Natural killer cell (primary cell): ENCODE data around the gene SERPINE3. TPM values are rescaled to one million over a fixed set of nuclear protein-coding genes. Genes with fewer than 3 reads are reported as not detected.

Experiments
- ATAC-seq, 3 donors: fragments of 150-1000 bp in 2 of 3; fragments of 200-7000 bp in 1 of 3; cut with Tn5 transposase; 1 replicate in 1 of 3; 2 replicates in 2 of 3; pipeline ENCODE4 v1.10.0; 2021; ENCODE audit warnings: mild to moderate bottlenecking in 2 of 3, moderate library complexity in 2 of 3
- DNase-seq, 2 donors: peaks; one replicate each; pipeline versions ENCODE4 v3.0.0 to v3.0.0-alpha.2; 2013 to 2021; ENCODE audit warnings: mixed read lengths in 1 of 2
- H3K27ac ChIP-seq: one replicate; pipeline ENCODE4 v1.5.1; 2013; ENCODE audit warnings: mild to moderate bottlenecking, low read length
- H3K27me3 ChIP-seq: one replicate; pipeline ENCODE4 v1.6.1; 2013; ENCODE audit warnings: low read length; ENCODE audit not compliant: control insufficient read depth, insufficient read depth
- H3K36me3 ChIP-seq: one replicate; pipeline ENCODE4 v1.6.1; 2013; ENCODE audit warnings: low read length; ENCODE audit not compliant: control insufficient read depth, insufficient read depth
- H3K4me1 ChIP-seq: one replicate; pipeline ENCODE4 v1.6.1; 2013; ENCODE audit warnings: low read length; ENCODE audit not compliant: control insufficient read depth, insufficient read depth
- H3K4me3 ChIP-seq: one replicate; pipeline ENCODE4 v1.5.1; 2013; ENCODE audit warnings: low read length
- H3K9me3 ChIP-seq: one replicate; pipeline ENCODE4 v1.6.1; 2013; ENCODE audit warnings: low read length; ENCODE audit not compliant: control insufficient read depth, insufficient read depth
- H3K27ac Mint-ChIP-seq, 2 donors: one replicate each; pipeline ENCODE4 v1.8.0; 2022; ENCODE audit warnings: mild to moderate bottlenecking in 2 of 2, mixed read lengths in 2 of 2, moderate library complexity in 1 of 2
- H3K27me3 Mint-ChIP-seq, 2 donors: one replicate each; pipeline ENCODE4 v1.8.0; 2022; ENCODE audit warnings: low read depth in 2 of 2, mixed read lengths in 2 of 2
- H3K36me3 Mint-ChIP-seq: one replicate; pipeline ENCODE4 v1.8.0; 2022; ENCODE audit warnings: mixed read lengths
- H3K4me1 Mint-ChIP-seq, 2 donors: one replicate each; pipeline ENCODE4 v1.8.0; 2022; ENCODE audit warnings: mixed read lengths in 2 of 2
- H3K4me3 Mint-ChIP-seq: one replicate; pipeline ENCODE4 v1.8.0; 2022; ENCODE audit warnings: mild to moderate bottlenecking, moderate library complexity, mixed read lengths
- H3K9me3 Mint-ChIP-seq, 2 donors: one replicate each; pipeline ENCODE4 v1.8.0; 2022; ENCODE audit warnings: mixed read lengths in 2 of 2
- CTCF ChIP-seq: fragments of 200-600 bp; IDR thresholded peaks from one replicate; pipeline ENCODE4 v1.8.0; 2022; ENCODE audit warnings: antibody characterized with exemption
- WGBS: methylation state at CpG from one replicate; pipeline ENCODE4 v1.1.7; 2013; ENCODE audit warnings: missing lambda C conversion rate; ENCODE audit not compliant: insufficient coverage; 5-methylcytosine and 5-hydroxymethylcytosine counted together
- intact Hi-C: fragments of 100-400 bp; cut with micrococcal nuclease; formaldehyde crosslinking; loops from one replicate; pipeline ENCODE4 v1.14.2; 2022
- total RNA-seq, 4 donors: library from RNA; stranded (reverse); fragments of 120-200 nt in 1 of 4; gene quantifications; one replicate each; pipeline versions ENCODE4 v1.2.3 to v1.2.4, GENCODE V29; 2013 to 2022

Gene SERPINE3
- not detected for total RNA-seq
- total RNA-seq (2013): not detected

- Mint-ChIP-seq H3K4me1 (no peaks in the 10 kb centered on the region), H3K27ac (no peak within 1 kb of the TSS), H3K27me3 (no peaks in the 10 kb centered on the region), H3K4me3 (no peak within 1 kb of the TSS), H3K36me3 (no peaks in the 10 kb centered on the region), H3K9me3 (no peaks in the 10 kb centered on the region)
- Histone ChIP-seq H3K4me3 (no peak within 1 kb of the TSS), H3K36me3 (no peaks in the 10 kb centered on the region), H3K27me3 (no peaks in the 10 kb centered on the region), H3K27ac (no peak within 1 kb of the TSS), H3K4me1 (no peaks in the 10 kb centered on the region), H3K9me3 (no peaks in the 10 kb centered on the region)
- intact Hi-C loops: no loop called here
- DNase-seq (no peak), ATAC-seq (no peak)
- TF ChIP-seq CTCF: no peak
- WGBS: 91% methylated on average over 11 of the region's 11 CpGs
These were observed at the start of gene SERPINE3 for GRCh38 chr13:51339354-51339753. TSS of gene SERPINE3 (plus strand) at chr13:51339691. CDS start at chr13:51341092, 1,401 bp downstream.

- H3K4me1 ChIP-seq: peaks cover under 1% of the 10 kb centered on the region
- H3K36me3 ChIP-seq: no peaks in the 10 kb centered on the region
- no peaks in the 10 kb centered on the region for H3K4me1 Mint-ChIP-seq
- H3K27me3 ChIP-seq: no peaks in the 10 kb centered on the region
- WGBS: 91% methylated on average over 5 of the region's 5 CpGs
- no peak for ATAC-seq
- no peak overlapping the region for H3K27ac ChIP-seq
- TF ChIP-seq CTCF: no peak
- DNase-seq: no peak
- no peaks in the 10 kb centered on the region for H3K36me3 Mint-ChIP-seq
- intact Hi-C loops: no loop called here
- no peak overlapping the region for H3K4me3 ChIP-seq
- H3K9me3 ChIP-seq: no peaks in the 10 kb centered on the region
- H3K9me3 Mint-ChIP-seq: no peaks in the 10 kb centered on the region
- no peak overlapping the region for H3K27ac Mint-ChIP-seq
- no peaks in the 10 kb centered on the region for H3K27me3 Mint-ChIP-seq
- H3K4me3 Mint-ChIP-seq: no peak overlapping the region
These were observed 48.1 kb upstream of the SERPINE3 start for GRCh38 chr13:51291341-51291740.

- Histone ChIP-seq H3K27ac (no peak overlapping the region), H3K4me3 (no peak overlapping the region), H3K9me3 (no peaks in the 10 kb centered on the region), H3K36me3 (no peaks in the 10 kb centered on the region), H3K27me3 (no peaks in the 10 kb centered on the region), H3K4me1 (no peaks in the 10 kb centered on the region)
- DNase-seq (no peak), ATAC-seq (no peak)
- intact Hi-C loops: no loop called here
- no peak overlapping the region for H3K27ac Mint-ChIP-seq
- H3K27me3 Mint-ChIP-seq: no peaks in the 10 kb centered on the region
- no peak overlapping the region for H3K4me3 Mint-ChIP-seq
- no peaks in the 10 kb centered on the region for H3K4me1 Mint-ChIP-seq
- no peaks in the 10 kb centered on the region for H3K36me3 Mint-ChIP-seq
- H3K9me3 Mint-ChIP-seq: no peaks in the 10 kb centered on the region
- TF ChIP-seq CTCF: no peak
- 88% methylated on average over 6 of the region's 6 CpGs for WGBS
These were observed 47.4 kb upstream of the SERPINE3 start for GRCh38 chr13:51292000-51292565.

- no peaks in the 10 kb centered on the region for H3K27me3 ChIP-seq
- 86% methylated on average over 2 of the region's 2 CpGs for WGBS
- H3K4me1 Mint-ChIP-seq: no peaks in the 10 kb centered on the region
- intact Hi-C loops: no loop called here
- H3K9me3 Mint-ChIP-seq: no peaks in the 10 kb centered on the region
- H3K36me3 ChIP-seq: no peaks in the 10 kb centered on the region
- H3K27ac Mint-ChIP-seq: no peak overlapping the region
- H3K27ac ChIP-seq: no peak overlapping the region
- no peak overlapping the region for H3K4me3 Mint-ChIP-seq
- H3K27me3 Mint-ChIP-seq: peaks cover 0 to 4% of the 10 kb centered on the region in 2 donors
- no peaks in the 10 kb centered on the region for H3K9me3 ChIP-seq
- no peak overlapping the region for H3K4me3 ChIP-seq
- no peak for ATAC-seq
- no peaks in the 10 kb centered on the region for H3K36me3 Mint-ChIP-seq
- no peak for TF ChIP-seq CTCF
- no peak for DNase-seq
- H3K4me1 ChIP-seq: no peaks in the 10 kb centered on the region
These were observed 41.9 kb upstream of the SERPINE3 start for GRCh38 chr13:51297556-51297955.
